Measurements from ENCODE around the gene SFSWAP. TPM values are rescaled to one million over a fixed set of nuclear protein-coding genes. Genes with fewer than 3 reads are reported as not detected.

SFSWAP gene
- total RNA-seq, 4 donors from 2014 or later, result 49.8 to 88.8 (median 71.3) TPM

- TF ChIP-seq EP300 (IDR thresholded peaks at IDR 0.05), result no peak
- TF ChIP-seq POLR2A (IDR thresholded peaks at IDR 0.05), result no peak
- TF ChIP-seq CTCF (IDR thresholded peaks at IDR 0.05), result no peak
- Histone ChIP-seq H3K36me3 (peaks cover 5 to 91% (median 18%) of the 10 kb centered on the region in 3 donors), H3K4me3 (no peak overlapping the region), H3K27me3 (no peaks in the 10 kb centered on the region), H3K27ac (no peak overlapping the region), H3K9me3 (no peaks in the 10 kb centered on the region), H3K4me1 (no peaks in the 10 kb centered on the region)
- 86 to 95% methylated on average over 7 of the region's 7 CpGs for WGBS, 2 donors
- no peak for DNase-seq (ENCODE audit: low spot score in 2 of 2)
Measured at GRCh38 chr12:131745706-131746105, 34.8 kb downstream of the SFSWAP start.

- TF ChIP-seq CTCF (IDR thresholded peaks at IDR 0.05) (no peak), EP300 (IDR thresholded peaks at IDR 0.05) (no peak), POLR2A (IDR thresholded peaks at IDR 0.05) (no peak)
- no peaks in the 10 kb centered on the region for H3K9me3 ChIP-seq
- H3K27me3 ChIP-seq, result no peaks in the 10 kb centered on the region
- 66 to 75% methylated on average over 12 of the region's 12 CpGs for whole genome bisulfite sequencing, 2 donors
- no peak for DNase-seq (ENCODE audit: low spot score in 2 of 2)
- peaks cover 0 to 5% (median 0%) of the 10 kb centered on the region in 4 donors for H3K4me1 ChIP-seq
- H3K4me3 ChIP-seq, result no peak overlapping the region
- H3K36me3 ChIP-seq, result peaks cover 5 to 98% (median 18%) of the 10 kb centered on the region in 3 donors
- no peak overlapping the region for H3K27ac ChIP-seq
Measured at GRCh38 chr12:131747276-131748177, 36.6 kb downstream of the SFSWAP start.

- WGBS, 2 donors, result 89 to 91% methylated on average over 18 to 19 of the region's 19 CpGs
- Histone ChIP-seq H3K27me3 (no peaks in the 10 kb centered on the region), H3K36me3 (peaks cover 0 to 98% (median 6%) of the 10 kb centered on the region in 3 donors), H3K4me1 (peaks cover 0 to 5% (median 0%) of the 10 kb centered on the region in 4 donors), H3K4me3 (no peak overlapping the region), H3K27ac (no peak overlapping the region), H3K9me3 (no peaks in the 10 kb centered on the region)
- TF ChIP-seq POLR2A (IDR thresholded peaks at IDR 0.05), result no peak
- TF ChIP-seq CTCF (IDR thresholded peaks at IDR 0.05), result no peak
- TF ChIP-seq EP300 (IDR thresholded peaks at IDR 0.05), result no peak
- no peak for DNase-seq (ENCODE audit: low spot score in 2 of 2)
Measured at GRCh38 chr12:131749618-131750315, 38.9 kb downstream of the SFSWAP start.

- peaks cover 0 to 100% (median 9%) of the 10 kb centered on the region in 3 donors for H3K36me3 ChIP-seq
- peaks cover 0 to 5% (median 0%) of the 10 kb centered on the region in 4 donors for H3K4me1 ChIP-seq
- DNase-seq (ENCODE audit: low spot score in 2 of 2), result no peak
- no peak overlapping the region for H3K4me3 ChIP-seq
- H3K9me3 ChIP-seq, result no peaks in the 10 kb centered on the region
- H3K27ac ChIP-seq, result no peak overlapping the region
- no peaks in the 10 kb centered on the region for H3K27me3 ChIP-seq
- TF ChIP-seq CTCF (IDR thresholded peaks at IDR 0.05), result no peak
- TF ChIP-seq EP300 (IDR thresholded peaks at IDR 0.05), result no peak
- no peak for TF ChIP-seq POLR2A (IDR thresholded peaks at IDR 0.05)
- 66 to 75% methylated on average over 7 of the region's 7 CpGs for WGBS, 2 donors
Measured at GRCh38 chr12:131751335-131751734, 40.4 kb downstream of the SFSWAP start.

GRCh38 chr12:131752451-131752850 lies 41.6 kb downstream of the SFSWAP start:
- H3K9me3 ChIP-seq, result no peaks in the 10 kb centered on the region
- WGBS, 2 donors, result 80% methylated on average over 11 of the region's 11 CpGs
- peaks cover 0 to 5% (median 0%) of the 10 kb centered on the region in 4 donors for H3K4me1 ChIP-seq
- no peak overlapping the region for H3K4me3 ChIP-seq
- no peak for TF ChIP-seq CTCF (IDR thresholded peaks at IDR 0.05)
- TF ChIP-seq POLR2A (IDR thresholded peaks at IDR 0.05), result no peak
- TF ChIP-seq EP300 (IDR thresholded peaks at IDR 0.05), result no peak
- H3K27ac ChIP-seq, result no peak overlapping the region
- H3K27me3 ChIP-seq, result no peaks in the 10 kb centered on the region
- H3K36me3 ChIP-seq, result peaks cover 0 to 100% (median 20%) of the 10 kb centered on the region in 3 donors
- DNase-seq (ENCODE audit: low spot score in 2 of 2), result no peak

All from tibial nerve (tissue), 4 donors.